ENCODE results near the gene MRGPRX2.
A peak's percentile ranks its signal among the peaks of the same experiment; 100 is the strongest.

MRGPRX2 gene

GRCh38 chr11:19060629-19061028 lies at the start of gene MRGPRX2:
Gene MRGPRX2 (minus strand): TSS chr11:19060717. CDS start chr11:19056402, 4,315 bp downstream.
- DNase-seq (ENCODE audit: low read depth) = no peak

- no peak for DNase-seq (ENCODE audit: low read depth)
Observed at GRCh38 chr11:19110295-19110694, 49.8 kb upstream of the MRGPRX2 start.

GRCh38 chr11:19107125-19107524 lies 46.6 kb upstream of the MRGPRX2 start:
- DNase-seq (ENCODE audit: low read depth) = no peak

- no peak for DNase-seq (ENCODE audit: low read depth)
Observed at GRCh38 chr11:19105011-19105410, 44.5 kb upstream of the MRGPRX2 start.

GRCh38 chr11:19102521-19102900 lies 42.0 kb upstream of the MRGPRX2 start:
- DNase-seq (ENCODE audit: low read depth) = no peak

GRCh38 chr11:19101796-19102520 lies 41.4 kb upstream of the MRGPRX2 start:
- no peak for DNase-seq (ENCODE audit: low read depth)

GRCh38 chr11:19100885-19101284 lies 40.4 kb upstream of the MRGPRX2 start:
- DNase-seq (ENCODE audit: low read depth) = no peak

- DNase-seq (ENCODE audit: low read depth) = no peak
Observed at GRCh38 chr11:19099093-19099492, 38.6 kb upstream of the MRGPRX2 start.

- DNase-seq (ENCODE audit: low read depth) = no peak
Observed at GRCh38 chr11:19094859-19095258, 34.3 kb upstream of the MRGPRX2 start.

- DNase-seq (ENCODE audit: low read depth) = no peak
Observed at GRCh38 chr11:19093976-19094375, 33.5 kb upstream of the MRGPRX2 start.

- no peak for DNase-seq (ENCODE audit: low read depth)
Observed at GRCh38 chr11:19092850-19093249, 32.3 kb upstream of the MRGPRX2 start.

- DNase-seq (ENCODE audit: low read depth) = no peak
Observed at GRCh38 chr11:19092342-19092741, 31.8 kb upstream of the MRGPRX2 start.

- no peak for DNase-seq (ENCODE audit: low read depth)
Observed at GRCh38 chr11:19091366-19091765, 30.8 kb upstream of the MRGPRX2 start.

- no peak for DNase-seq (ENCODE audit: low read depth)
Observed at GRCh38 chr11:19089421-19089820, 28.9 kb upstream of the MRGPRX2 start.

GRCh38 chr11:19088791-19089190 lies 28.3 kb upstream of the MRGPRX2 start:
- DNase-seq (ENCODE audit: low read depth) = no peak

GRCh38 chr11:19087658-19088057 lies 27.1 kb upstream of the MRGPRX2 start:
- DNase-seq (ENCODE audit: low read depth) = no peak

- no peak for DNase-seq (ENCODE audit: low read depth)
Observed at GRCh38 chr11:19084661-19085315, 24.3 kb upstream of the MRGPRX2 start.

- no peak for DNase-seq (ENCODE audit: low read depth)
Observed at GRCh38 chr11:19083166-19083565, 22.6 kb upstream of the MRGPRX2 start.

- DNase-seq (ENCODE audit: low read depth) = no peak
Observed at GRCh38 chr11:19080579-19080993, 20.1 kb upstream of the MRGPRX2 start.

GRCh38 chr11:19079643-19080440 lies 19.3 kb upstream of the MRGPRX2 start:
- no peak for DNase-seq (ENCODE audit: low read depth)

GRCh38 chr11:19077965-19078364 lies 17.4 kb upstream of the MRGPRX2 start:
- DNase-seq (ENCODE audit: low read depth) = no peak

GRCh38 chr11:19076744-19077589 lies 16.4 kb upstream of the MRGPRX2 start:
- peak; percentile 32 for DNase-seq (ENCODE audit: low read depth)
